HG03045 (cell line): ENCODE results near the gene FAM221B.
A peak's percentile ranks its signal among the peaks of the same experiment; 100 is the strongest.

Experiments used
- ATAC-seq: cut with Tn5 transposase; IDR thresholded peaks from one replicate; pipeline ENCODE4 v1.9.1; 2021; ENCODE audit warnings: mild to moderate bottlenecking, moderate library complexity; ENCODE audit not compliant: unreplicated experiment

The FAM221B gene

DNA sequence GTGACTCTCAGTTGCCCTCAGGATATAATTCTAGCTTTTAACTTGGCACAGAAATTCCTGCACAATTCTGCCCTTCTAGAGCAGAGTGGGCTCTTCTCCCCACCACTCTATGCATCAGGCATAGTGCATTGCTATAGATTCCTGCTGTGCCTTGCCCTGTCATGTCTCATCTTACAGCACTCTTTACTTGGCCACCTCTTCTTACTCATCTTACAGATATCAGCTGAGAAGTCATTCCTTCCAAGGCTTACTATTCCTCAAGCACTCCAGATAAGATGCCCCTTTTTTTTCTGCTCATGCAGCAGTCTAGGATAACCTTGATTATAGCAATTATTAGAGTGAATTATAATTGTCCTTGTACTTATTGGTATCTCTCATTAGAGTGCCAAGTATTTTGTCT is 5.6 kb downstream of the FAM221B start:
- ATAC-seq: no peak

DNA sequence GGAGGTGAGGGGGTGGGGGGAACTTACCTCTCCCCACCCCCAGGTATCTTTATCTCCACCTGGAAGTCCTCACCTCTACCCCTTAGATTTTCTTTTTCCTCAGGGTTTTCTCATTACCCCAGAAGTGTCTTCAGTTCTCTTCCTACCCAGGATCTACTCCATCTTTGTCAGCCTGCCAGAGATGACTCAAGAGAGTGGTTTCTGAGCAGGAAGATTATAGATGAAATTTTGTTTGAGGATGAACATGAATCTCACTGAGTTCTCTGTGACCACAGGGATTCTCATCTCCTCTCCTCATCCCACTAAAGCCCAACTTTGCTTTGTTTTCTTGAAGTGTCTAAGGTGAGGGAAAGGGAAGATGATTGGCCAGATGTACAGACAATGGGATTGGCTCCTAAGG is 8.5 kb downstream of the FAM221B start:
- ATAC-seq: no peak

GRCh38 chr9:35818341-35818740 is 10.2 kb downstream of the FAM221B start:
- ATAC-seq: no peak

DNA sequence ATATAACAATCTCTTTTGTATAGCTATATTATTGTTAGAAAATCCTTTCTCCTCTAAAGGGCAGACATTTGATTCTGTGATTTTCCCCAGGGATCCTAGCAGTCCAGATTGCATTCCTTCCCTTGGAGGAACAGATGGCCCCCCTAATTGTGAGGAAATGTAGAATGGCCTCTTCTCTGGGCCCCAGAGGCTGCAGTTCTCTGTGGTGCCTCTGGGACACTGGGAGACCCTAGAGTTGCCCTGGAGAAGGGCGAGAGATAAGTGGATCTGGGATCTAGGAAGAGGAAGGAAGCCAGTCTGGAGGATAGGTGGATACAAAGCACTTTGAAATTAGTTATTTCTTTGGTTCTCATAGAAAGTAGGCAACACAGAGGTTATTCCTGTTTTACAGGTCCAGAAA is 11.8 kb downstream of the FAM221B start:
- no peak for ATAC-seq

DNA sequence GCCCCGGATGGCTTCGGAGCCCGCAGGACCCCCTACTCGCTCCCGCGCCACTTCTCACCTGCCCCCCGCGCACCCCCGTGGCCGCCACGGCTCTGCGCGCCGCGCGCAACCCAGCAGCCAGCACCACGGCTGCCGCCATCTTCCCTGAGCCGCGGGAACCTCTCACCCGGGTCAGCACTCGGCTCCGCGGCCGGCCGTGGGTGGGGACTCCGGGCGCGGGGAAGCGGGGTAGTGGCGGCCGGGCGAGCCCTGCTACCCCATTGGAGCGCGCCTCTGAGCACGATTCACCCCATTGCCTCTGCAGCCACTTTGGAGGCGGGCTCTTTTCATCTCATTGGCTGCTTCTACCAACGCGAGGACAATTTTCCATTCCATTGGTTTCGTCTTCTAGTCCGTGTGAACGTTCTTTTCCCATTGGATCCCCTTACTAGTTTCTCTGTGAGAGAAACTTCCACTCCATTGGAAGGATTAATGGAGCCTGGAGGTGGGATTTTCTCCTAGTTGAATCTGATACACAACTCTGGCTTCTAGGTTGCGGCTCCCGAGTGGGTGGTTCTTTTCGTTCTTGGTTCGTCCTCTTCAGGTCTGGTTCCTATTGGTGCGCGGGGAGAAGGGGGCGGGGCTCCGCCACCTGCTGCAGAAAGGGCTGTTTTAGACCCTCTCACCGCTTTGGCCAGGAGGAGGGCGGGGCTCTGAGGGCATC is 13.5 kb downstream of the FAM221B start, which contains the start of gene HINT2:
Gene HINT2 (minus strand): TSS at position 202 of the 703 bp plus-strand sequence. CDS start 63 bp downstream, at position 139.
- ATAC-seq: peak; percentile 77

GRCh38 chr9:35814106-35814840 is 14.3 kb downstream of the FAM221B start:
- peak; percentile 26 for ATAC-seq

GRCh38 chr9:35813434-35814105 is 15.0 kb downstream of the FAM221B start:
- no peak for ATAC-seq

DNA sequence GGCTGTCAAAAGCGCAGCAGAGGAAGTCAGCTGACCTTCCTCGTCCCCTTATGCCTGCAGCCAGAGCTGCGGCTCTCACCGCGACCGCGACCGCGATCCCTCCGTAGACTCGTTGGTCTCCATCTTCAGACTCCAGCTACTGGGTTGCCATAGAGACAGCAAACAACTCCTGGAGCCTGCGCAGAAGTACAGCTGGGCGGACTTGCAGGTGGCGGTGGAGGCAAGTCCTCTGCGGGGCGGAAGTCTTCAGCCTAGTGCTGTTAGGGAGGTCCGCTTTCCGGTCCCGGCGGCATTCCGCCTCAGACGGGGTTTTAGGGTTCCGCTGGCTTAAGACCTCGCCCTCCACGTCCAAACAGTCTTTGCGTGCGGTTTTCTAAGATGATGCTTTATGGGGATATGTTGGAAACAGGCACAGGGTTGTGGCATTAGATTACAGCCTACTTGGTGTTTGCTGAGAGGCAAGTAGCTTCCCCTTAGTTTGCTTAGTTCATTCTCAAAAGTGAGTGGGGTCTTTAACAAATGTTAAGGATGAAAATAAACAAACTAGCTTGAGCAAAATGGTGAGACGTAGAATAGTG is 16.4 kb downstream of the FAM221B start, which contains the start of gene SPAG8:
Gene SPAG8 (minus strand): TSS at position 238 of the 578 bp plus-strand sequence. CDS start 115 bp downstream, at position 123.
- peak; percentile 52 for ATAC-seq

DNA sequence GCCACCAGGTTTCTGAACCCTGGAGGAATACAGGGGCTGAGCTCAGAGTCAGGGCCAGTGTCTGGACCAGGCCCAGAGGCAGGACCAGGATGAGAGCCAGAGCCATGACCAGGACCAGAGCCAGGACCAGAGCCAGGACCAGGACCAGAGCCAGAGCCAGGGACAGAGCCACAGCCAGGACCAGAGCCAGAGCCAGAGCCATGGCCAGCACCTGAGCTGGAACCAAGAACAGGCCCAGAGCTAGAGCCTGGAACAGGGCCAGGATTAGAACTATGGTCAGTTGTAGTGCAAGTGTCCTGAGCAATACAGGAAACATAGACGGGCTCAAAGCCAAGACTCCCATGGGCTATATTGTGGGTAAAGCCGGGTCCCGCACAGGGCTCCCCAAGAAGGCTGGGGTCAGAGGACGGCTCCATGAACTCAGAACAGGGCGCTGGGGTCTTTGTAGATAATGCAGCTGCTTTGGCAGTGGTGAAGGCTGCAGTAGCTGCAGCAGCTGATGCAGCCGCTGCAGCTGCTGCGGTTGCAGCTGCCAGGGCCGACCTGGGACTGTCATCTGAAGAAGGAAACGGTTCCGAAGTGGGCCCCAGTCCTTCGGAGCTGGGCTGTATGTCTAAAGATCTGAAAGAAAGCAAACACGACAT is 17.0 kb downstream of the FAM221B start:
- ATAC-seq: no peak

- ATAC-seq: no peak
These were observed 18.4 kb downstream of the FAM221B start for GRCh38 chr9:35810122-35810521.

DNA sequence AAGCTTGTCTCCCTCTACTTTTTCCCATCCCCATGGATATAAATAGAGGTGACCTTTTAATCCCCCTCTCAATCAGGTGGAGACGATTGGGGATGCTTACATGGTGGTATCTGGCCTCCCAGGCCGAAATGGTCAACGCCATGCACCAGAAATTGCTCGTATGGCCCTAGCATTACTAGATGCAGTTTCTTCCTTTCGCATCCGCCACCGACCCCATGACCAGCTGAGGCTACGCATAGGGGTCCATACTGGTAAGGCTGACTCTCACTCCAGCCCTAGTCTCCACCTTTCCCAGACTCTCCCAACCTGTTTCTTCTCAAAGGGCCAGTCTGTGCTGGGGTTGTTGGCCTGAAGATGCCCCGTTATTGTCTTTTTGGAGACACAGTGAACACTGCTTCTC is 20.1 kb downstream of the FAM221B start:
- ATAC-seq: no peak

DNA sequence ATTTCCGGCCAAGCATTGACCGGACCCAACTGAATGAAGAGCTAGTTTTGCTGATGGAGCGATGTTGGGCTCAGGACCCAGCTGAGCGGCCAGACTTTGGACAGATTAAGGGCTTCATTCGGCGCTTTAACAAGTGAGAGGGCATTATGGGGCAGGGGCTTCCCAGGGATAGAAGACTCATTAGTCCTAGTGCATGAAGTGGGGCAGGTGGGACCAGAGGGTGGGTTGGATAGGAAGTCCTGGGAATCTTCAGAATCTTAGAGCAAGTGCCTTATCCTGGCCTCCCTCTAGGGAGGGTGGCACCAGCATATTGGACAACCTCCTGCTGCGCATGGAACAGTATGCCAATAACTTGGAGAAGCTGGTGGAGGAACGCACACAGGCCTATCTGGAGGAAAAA is 22.4 kb downstream of the FAM221B start:
- no peak for ATAC-seq

DNA sequence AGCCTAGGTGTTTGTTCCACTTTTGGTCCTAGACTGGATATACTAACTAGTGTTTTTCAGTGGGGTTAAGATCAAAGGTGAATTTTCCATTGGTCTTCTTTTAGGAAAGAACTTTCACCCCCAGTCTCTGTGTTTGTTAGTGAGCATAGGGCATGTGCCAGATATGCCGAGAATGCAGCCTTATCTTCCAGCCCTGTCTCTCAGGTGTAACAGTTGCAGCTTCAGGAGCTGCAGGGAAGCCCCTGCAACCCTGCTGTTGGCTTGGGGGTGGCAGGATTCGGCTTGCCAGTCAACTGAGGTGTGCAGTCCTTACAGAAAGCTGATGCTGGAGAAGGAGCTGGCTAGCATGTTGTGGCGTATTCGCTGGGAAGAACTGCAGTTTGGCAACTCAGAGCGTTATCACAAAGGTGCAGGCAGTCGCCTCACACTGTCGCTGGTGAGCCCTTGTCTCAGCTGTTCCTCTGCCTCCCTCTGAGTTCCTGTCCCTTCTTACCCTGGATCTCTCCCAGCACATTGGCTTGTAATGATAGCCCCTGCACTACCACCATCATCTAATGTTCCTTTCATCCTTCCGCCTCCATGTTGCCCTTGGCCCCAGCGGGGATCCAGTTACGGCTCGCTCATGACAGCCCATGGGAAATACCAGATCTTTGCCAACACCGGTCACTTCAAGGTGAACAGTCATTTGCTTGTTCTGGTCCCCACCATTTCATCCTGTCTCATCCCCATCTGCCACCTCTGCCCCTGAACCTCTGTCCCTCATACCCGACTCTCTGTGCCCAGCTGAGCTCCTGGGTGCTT is 27.0 kb downstream of the FAM221B start:
- no peak for ATAC-seq

DNA sequence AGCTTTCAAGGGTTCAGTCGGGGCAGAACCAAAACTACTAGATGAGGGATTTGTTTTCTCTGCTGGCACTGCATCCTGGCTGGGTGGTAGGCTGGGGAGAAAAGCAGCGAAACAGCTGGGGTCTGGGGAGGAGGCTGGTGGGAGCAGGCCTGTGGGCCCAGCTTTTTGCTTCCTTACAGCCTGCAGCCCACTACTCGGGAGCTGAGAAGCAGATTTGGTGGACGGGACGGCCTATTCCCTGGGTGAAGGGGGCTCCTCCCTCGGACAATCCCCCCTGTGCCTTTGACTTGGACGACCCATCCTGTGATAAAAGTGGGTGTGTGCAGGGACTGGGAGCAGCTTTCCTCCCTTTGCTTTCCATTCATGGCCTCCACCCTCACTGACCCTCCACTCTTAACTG is 28.0 kb downstream of the FAM221B start:
- ATAC-seq: no peak

DNA sequence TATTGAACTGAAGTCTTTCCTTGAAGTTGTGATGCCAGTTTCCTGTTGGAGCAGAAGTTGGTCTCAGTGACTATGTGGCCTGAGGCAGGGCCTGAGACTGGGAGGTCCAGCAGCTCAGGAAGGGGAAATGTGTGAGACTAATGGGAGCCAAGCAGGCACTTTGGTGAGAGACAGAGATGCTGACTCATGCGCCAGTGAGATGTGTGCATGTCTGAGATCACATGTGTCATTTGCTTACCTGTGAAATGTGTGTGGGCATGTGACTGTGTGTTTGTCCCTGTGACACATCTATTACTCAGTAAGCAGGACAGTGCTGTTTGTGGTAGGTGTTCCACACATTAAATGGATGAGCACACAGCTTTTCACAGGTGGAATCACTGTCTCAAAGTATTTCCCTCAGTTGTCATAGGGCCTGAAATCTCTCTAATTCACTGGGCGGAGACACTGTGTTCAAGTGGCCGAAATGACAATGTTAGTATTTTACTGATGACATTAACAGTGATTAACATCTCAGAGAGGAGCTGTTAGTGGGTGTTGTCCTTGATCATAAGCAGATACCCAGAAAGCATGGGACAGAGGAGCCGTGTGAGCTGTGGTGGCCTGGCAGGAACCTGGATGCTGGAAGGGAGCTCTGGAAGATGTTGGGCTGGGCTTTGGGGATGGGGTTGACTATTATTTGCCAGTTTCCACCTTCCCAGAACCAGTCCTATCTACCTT is 29.7 kb downstream of the FAM221B start:
- no peak for ATAC-seq

DNA sequence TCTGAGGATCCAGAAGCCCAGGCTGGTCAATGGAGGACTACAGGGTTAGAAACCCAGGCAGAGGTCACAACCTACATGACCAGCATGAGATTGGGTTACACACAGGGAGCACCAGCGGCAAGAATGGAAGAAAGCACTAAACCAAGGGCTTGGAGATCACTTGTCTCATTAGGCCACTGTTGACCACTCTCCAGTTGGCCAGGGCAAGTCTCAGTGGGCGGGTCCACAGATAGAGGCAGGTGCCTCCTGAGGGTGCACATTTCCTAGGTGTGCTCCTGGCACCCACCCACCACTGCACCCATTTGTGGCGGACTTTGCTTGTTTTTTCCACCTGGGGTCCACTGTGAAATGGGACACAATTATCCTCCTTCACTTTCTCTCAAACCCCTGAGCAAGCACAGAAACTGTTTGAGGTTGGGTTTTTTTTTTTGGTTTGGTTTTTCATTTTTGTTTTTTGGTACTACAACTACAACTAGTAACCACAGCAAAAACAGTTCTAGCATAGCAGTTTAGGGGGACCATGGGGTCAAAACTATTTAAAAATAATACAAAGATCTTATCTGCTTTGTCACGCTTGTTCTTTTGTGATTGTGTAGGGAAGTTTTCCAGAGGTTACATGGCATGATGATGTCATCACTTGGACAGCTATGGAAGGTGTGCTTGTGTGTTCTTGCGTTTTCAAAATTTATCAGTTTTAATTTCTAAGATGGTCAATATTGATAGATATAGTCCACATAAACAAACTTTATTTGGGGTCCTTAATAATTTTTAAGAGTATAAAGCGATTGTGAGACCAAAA is 31.0 kb downstream of the FAM221B start:
- ATAC-seq: no peak

- ATAC-seq: no peak
These were observed 32.8 kb downstream of the FAM221B start for GRCh38 chr9:35795695-35796094.

GRCh38 chr9:35793461-35793860 is 35.1 kb downstream of the FAM221B start:
- no peak for ATAC-seq

DNA sequence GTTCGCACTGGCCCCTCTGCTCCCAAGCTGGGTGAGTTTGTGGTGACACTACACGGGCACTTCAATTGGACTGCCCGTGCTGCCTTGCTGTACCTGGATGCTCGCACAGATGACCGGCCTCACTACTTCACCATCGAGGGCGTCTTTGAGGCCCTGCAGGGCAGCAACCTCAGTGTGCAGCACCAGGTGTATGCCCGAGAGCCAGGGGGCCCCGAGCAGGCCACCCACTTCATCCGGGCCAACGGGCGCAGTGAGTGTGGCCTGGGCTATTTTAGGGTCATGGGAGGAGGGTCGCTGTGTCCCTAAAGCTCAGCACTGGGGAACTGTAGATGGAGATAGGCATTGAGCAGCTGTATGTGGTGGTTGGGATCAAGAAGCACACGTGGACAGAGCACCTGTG is 35.7 kb downstream of the FAM221B start:
- ATAC-seq: no peak
